KMS-11 (cell line): ENCODE data around the gene TOMM7.

Source experiments
- H2AFZ ChIP-seq: fragments of 200-600 bp; sonication (generic); 2 replicates; pipeline ENCODE4 v1.6.1; 2016; ENCODE audit warnings: antibody characterized with exemption, mixed run types, low read depth
- H3K27ac ChIP-seq: fragments of 200-600 bp; sonication (generic); 2 replicates; pipeline ENCODE4 v1.6.1; 2016; ENCODE audit warnings: mild to moderate bottlenecking, mixed run types
- H3K27me3 ChIP-seq: fragments of 200-600 bp; sonication (generic); 2 replicates; pipeline ENCODE4 v1.6.1; 2017; ENCODE audit warnings: mild to moderate bottlenecking, low read depth, mixed run types, moderate library complexity; ENCODE audit not compliant: insufficient read depth
- H3K36me3 ChIP-seq: fragments of 200-600 bp; sonication (generic); 2 replicates; pipeline ENCODE4 v1.6.1; 2017; ENCODE audit warnings: mild to moderate bottlenecking, mixed run types; ENCODE audit not compliant: insufficient read depth
- H3K4me1 ChIP-seq: fragments of 200-600 bp; sonication (generic); 2 replicates; pipeline ENCODE4 v1.6.1; 2016; ENCODE audit warnings: mild to moderate bottlenecking, low read depth, mixed run types; ENCODE audit not compliant: poor library complexity, severe bottlenecking
- H3K4me2 ChIP-seq: fragments of 200-600 bp; sonication (generic); 2 replicates; pipeline ENCODE4 v1.7.0; 2016; ENCODE audit warnings: mild to moderate bottlenecking, mixed run types
- H3K4me3 ChIP-seq: fragments of 200-600 bp; sonication (generic); IDR thresholded peaks from 2 replicates; pipeline ENCODE4 v1.6.1; 2017; ENCODE audit warnings: low read depth, low read length, mixed read lengths; ENCODE audit not compliant: insufficient read depth
- H3K79me2 ChIP-seq: fragments of 200-600 bp; sonication (generic); 2 replicates; pipeline ENCODE4 v1.6.1; 2016; ENCODE audit warnings: low read depth, mixed run types; ENCODE audit not compliant: insufficient read depth
- H3K9ac ChIP-seq: fragments of 200-600 bp; sonication (generic); 2 replicates; pipeline ENCODE4 v1.6.1; 2016; ENCODE audit warnings: mild to moderate bottlenecking, mixed run types
- H4K20me1 ChIP-seq: fragments of 200-600 bp; sonication (generic); 2 replicates; pipeline ENCODE4 v1.6.1; 2016; ENCODE audit warnings: mild to moderate bottlenecking, mixed run types; ENCODE audit not compliant: insufficient read depth
- CTCF ChIP-seq: fragments of 200-600 bp; sonication (generic); conservative IDR thresholded peaks from 2 replicates; pipeline ENCODE4 v1.6.1; 2017; ENCODE audit warnings: low read depth, mild to moderate bottlenecking, antibody characterized with exemption, low read length, moderate library complexity, mixed read lengths

The TOMM7 gene

GRCh38 chr7:22846961-22847360 lies 24.3 kb upstream of the TOMM7 start:
- H3K79me2 ChIP-seq: no peaks in the 10 kb centered on the region
- H3K4me3 ChIP-seq: no peak overlapping the region
- no peak overlapping the region for H2AFZ ChIP-seq
- H4K20me1 ChIP-seq: no peaks in the 10 kb centered on the region
- H3K27ac ChIP-seq: no peak overlapping the region
- no peak overlapping the region for H3K9ac ChIP-seq
- no peaks in the 10 kb centered on the region for H3K27me3 ChIP-seq
- no peak overlapping the region for H3K4me2 ChIP-seq
- no peak for TF ChIP-seq CTCF
- no peaks in the 10 kb centered on the region for H3K4me1 ChIP-seq
- H3K36me3 ChIP-seq: no peaks in the 10 kb centered on the region

GRCh38 chr7:22845221-22845834 lies 22.7 kb upstream of the TOMM7 start:
- Histone ChIP-seq H3K4me1 (no peaks in the 10 kb centered on the region), H3K4me3 (no peak overlapping the region), H3K79me2 (no peaks in the 10 kb centered on the region), H3K9ac (no peak overlapping the region), H4K20me1 (no peaks in the 10 kb centered on the region), H3K4me2 (no peak overlapping the region), H3K36me3 (no peaks in the 10 kb centered on the region), H2AFZ (no peak overlapping the region), H3K27me3 (no peaks in the 10 kb centered on the region), H3K27ac (no peak overlapping the region)
- no peak for TF ChIP-seq CTCF

- no peaks in the 10 kb centered on the region for H4K20me1 ChIP-seq
- no peaks in the 10 kb centered on the region for H3K4me1 ChIP-seq
- TF ChIP-seq CTCF: no peak
- H2AFZ ChIP-seq: no peak overlapping the region
- no peak overlapping the region for H3K4me3 ChIP-seq
- H3K27ac ChIP-seq: no peak overlapping the region
- no peaks in the 10 kb centered on the region for H3K27me3 ChIP-seq
- no peaks in the 10 kb centered on the region for H3K79me2 ChIP-seq
- H3K4me2 ChIP-seq: no peak overlapping the region
- no peaks in the 10 kb centered on the region for H3K36me3 ChIP-seq
- H3K9ac ChIP-seq: no peak overlapping the region
Observed at GRCh38 chr7:22843681-22844309, 21.1 kb upstream of the TOMM7 start.

- no peaks in the 10 kb centered on the region for H3K4me1 ChIP-seq
- no peaks in the 10 kb centered on the region for H4K20me1 ChIP-seq
- no peak for TF ChIP-seq CTCF
- no peak overlapping the region for H3K9ac ChIP-seq
- no peaks in the 10 kb centered on the region for H3K27me3 ChIP-seq
- H3K27ac ChIP-seq: no peak overlapping the region
- no peak overlapping the region for H3K4me2 ChIP-seq
- no peaks in the 10 kb centered on the region for H3K36me3 ChIP-seq
- H3K4me3 ChIP-seq: no peak overlapping the region
- H3K79me2 ChIP-seq: no peaks in the 10 kb centered on the region
- no peak overlapping the region for H2AFZ ChIP-seq
Observed at GRCh38 chr7:22842973-22843372, 20.3 kb upstream of the TOMM7 start.
